ENCODE measurements around the gene OR4D2.

GRCh38 chr17:58183514-58183913 lies 16.7 kb downstream of the OR4D2 start:
- TF ChIP-seq CTCF (IDR thresholded peaks at IDR 0.05), result no peak
- TF ChIP-seq EZH2 (IDR thresholded peaks at IDR 0.05), result no peak
- no peak for TF ChIP-seq EZH2phosphoT487 (IDR thresholded peaks at IDR 0.05)

Data from neural progenitor cell (in vitro differentiated cells).